Hepatocyte (in vitro differentiated cells): ENCODE data around the gene DPYD. TPM values are rescaled to one million over a fixed set of nuclear protein-coding genes. Genes with fewer than 3 reads are reported as not detected.

ENCODE experiments used
- DNase-seq: peaks from one replicate; pipeline ENCODE4 v3.0.0-alpha.2; 2016; ENCODE audit warnings: low spot score
- H2AFZ ChIP-seq: fragments of 200-600 bp; sonication (generic); 2 replicates; pipeline ENCODE4 v1.6.0; 2016; ENCODE audit warnings: antibody characterized with exemption, mild to moderate bottlenecking
- H3K27ac ChIP-seq: fragments of 200-600 bp; sonication (generic); 2 replicates; pipeline ENCODE4 v1.5.1; 2016; ENCODE audit warnings: mild to moderate bottlenecking
- H3K27me3 ChIP-seq: fragments of 200-600 bp; sonication (generic); 2 replicates; pipeline ENCODE4 v1.6.1; 2016
- H3K36me3 ChIP-seq: fragments of 200-600 bp; sonication (generic); replicated peaks from 2 replicates; pipeline ENCODE4 v1.5.1; 2016; ENCODE audit warnings: low read depth; ENCODE audit not compliant: insufficient read depth
- H3K4me1 ChIP-seq: fragments of 200-600 bp; sonication (generic); 2 replicates; pipeline ENCODE4 v1.5.1; 2016; ENCODE audit warnings: mild to moderate bottlenecking, moderate library complexity; ENCODE audit not compliant: insufficient read depth
- H3K4me2 ChIP-seq: fragments of 200-600 bp; sonication (generic); 2 replicates; pipeline ENCODE4 v1.6.0; 2016
- H3K4me3 ChIP-seq: fragments of 200-600 bp; sonication (generic); 2 replicates; pipeline ENCODE4 v1.5.1; 2016; ENCODE audit warnings: mild to moderate bottlenecking
- H3K79me2 ChIP-seq: fragments of 200-600 bp; sonication (generic); 2 replicates; pipeline ENCODE4 v1.6.0; 2017; ENCODE audit warnings: mild to moderate bottlenecking
- H3K9me2 ChIP-seq: fragments of 200-600 bp; sonication (generic); replicated peaks from 2 replicates; pipeline ENCODE4 v1.6.0; 2017; ENCODE audit warnings: mild to moderate bottlenecking; ENCODE audit not compliant: insufficient read depth
- H3K9me3 ChIP-seq: fragments of 200-600 bp; sonication (generic); 2 replicates; pipeline ENCODE4 v1.5.1; 2016; ENCODE audit warnings: low read depth, mild to moderate bottlenecking
- H4K20me1 ChIP-seq: fragments of 200-600 bp; sonication (generic); 2 replicates; pipeline ENCODE4 v1.6.0; 2016; ENCODE audit warnings: mild to moderate bottlenecking; ENCODE audit not compliant: insufficient read depth, poor library complexity, severe bottlenecking
- CTCF ChIP-seq: fragments of 200-600 bp; sonication (generic); IDR thresholded peaks from 2 replicates; pipeline ENCODE4 v1.5.1; 2016; ENCODE audit warnings: antibody characterized with exemption, mild to moderate bottlenecking; ENCODE audit not compliant: poor library complexity
- EZH2 ChIP-seq: fragments of 200-600 bp; sonication (generic); IDR thresholded peaks from 2 replicates; pipeline ENCODE4 v1.6.1; 2016; ENCODE audit warnings: antibody characterized with exemption, mild to moderate bottlenecking, borderline replicate concordance
- EZH2phosphoT487 ChIP-seq: fragments of 200-600 bp; sonication (generic); IDR thresholded peaks from one replicate; pipeline ENCODE4 v1.6.1; 2018; ENCODE audit warnings: antibody characterized with exemption, mild to moderate bottlenecking, low read depth, moderate library complexity; ENCODE audit not compliant: unreplicated experiment, severe bottlenecking
- WGBS: methylation state at CpG from one replicate; pipeline ENCODE4 v1.1.6; 2016; ENCODE audit warnings: low lambda C conversion rate; ENCODE audit errors: missing lambda C conversion rate; 5-methylcytosine and 5-hydroxymethylcytosine counted together
- polyA plus RNA-seq: library from polyadenylated mRNA; unstranded; fragments of >200 nt; fragmentation: Nextera tagmentation; extraction: Ambion mirVana; gene quantifications from 2 replicates; pipeline ENCODE4 v1.2.1, GENCODE V29; 2016
- total RNA-seq: library from RNA; depleted of rRNA; stranded (reverse); fragments of >200 nt; gene quantifications from 2 replicates; pipeline ENCODE4 v1.2.3, GENCODE V29; 2014

Gene DPYD
- total and polyA plus RNA-seq, 2 experiments from 2014 or later, result 7.5 to 21.8 TPM

- no peaks in the 10 kb centered on the region for H4K20me1 ChIP-seq
- H3K27me3 ChIP-seq, result no peaks in the 10 kb centered on the region
- TF ChIP-seq CTCF, result no peak
- no peak for TF ChIP-seq EZH2
- no peak for TF ChIP-seq EZH2phosphoT487
- H3K4me1 ChIP-seq, result no peaks in the 10 kb centered on the region
- no peaks in the 10 kb centered on the region for H3K9me2 ChIP-seq
- H2AFZ ChIP-seq, result no peak overlapping the region
- H3K9me3 ChIP-seq, result no peaks in the 10 kb centered on the region
- H3K36me3 ChIP-seq, result no peaks in the 10 kb centered on the region
- no peak overlapping the region for H3K4me2 ChIP-seq
- H3K4me3 ChIP-seq, result no peak overlapping the region
- WGBS, result 47% methylated on average over 1 of the region's 1 CpG
- no peaks in the 10 kb centered on the region for H3K79me2 ChIP-seq
- no peak overlapping the region for H3K27ac ChIP-seq
- no peak for DNase-seq
Measured at GRCh38 chr1:97806996-97807520, 113.8 kb downstream of the DPYD start.

GRCh38 chr1:97806326-97806725 lies 114.5 kb downstream of the DPYD start:
- H2AFZ ChIP-seq, result no peak overlapping the region
- H3K4me2 ChIP-seq, result no peak overlapping the region
- no peaks in the 10 kb centered on the region for H4K20me1 ChIP-seq
- no peaks in the 10 kb centered on the region for H3K4me1 ChIP-seq
- TF ChIP-seq EZH2phosphoT487 (no peak), EZH2 (no peak), CTCF (no peak)
- H3K36me3 ChIP-seq, result no peaks in the 10 kb centered on the region
- no peaks in the 10 kb centered on the region for H3K9me3 ChIP-seq
- no peaks in the 10 kb centered on the region for H3K9me2 ChIP-seq
- 0% methylated on average over 1 of the region's 1 CpG for WGBS
- H3K27ac ChIP-seq, result no peak overlapping the region
- no peak overlapping the region for H3K4me3 ChIP-seq
- no peaks in the 10 kb centered on the region for H3K27me3 ChIP-seq
- DNase-seq, result no peak
- H3K79me2 ChIP-seq, result no peaks in the 10 kb centered on the region

DNA sequence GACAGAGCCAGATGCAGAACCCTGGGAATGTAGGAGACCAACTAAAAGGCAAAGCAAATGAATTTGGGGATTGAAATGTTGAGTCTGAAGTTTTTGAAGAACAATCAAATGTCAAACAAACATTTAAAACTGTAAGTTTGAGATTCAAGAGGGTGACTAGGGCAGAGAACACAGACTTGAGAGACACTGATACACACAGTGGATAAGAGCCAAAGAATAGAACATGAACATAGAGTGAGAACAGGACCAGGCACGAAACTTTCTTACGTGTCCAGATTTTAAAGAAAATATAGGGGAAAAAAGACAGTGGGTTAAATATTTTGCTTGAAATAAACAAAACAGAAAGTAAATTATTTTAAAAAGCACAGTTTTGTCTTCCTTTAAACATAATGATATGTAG lies 115.7 kb downstream of the DPYD start:
- TF ChIP-seq EZH2, result no peak
- TF ChIP-seq EZH2phosphoT487, result no peak
- no peak for TF ChIP-seq CTCF
- H3K4me3 ChIP-seq, result no peak overlapping the region
- H4K20me1 ChIP-seq, result no peaks in the 10 kb centered on the region
- no peaks in the 10 kb centered on the region for H3K9me2 ChIP-seq
- 93% methylated on average over 2 of the region's 2 CpGs for WGBS
- no peak overlapping the region for H3K27ac ChIP-seq
- no peaks in the 10 kb centered on the region for H3K79me2 ChIP-seq
- H2AFZ ChIP-seq, result no peak overlapping the region
- no peak overlapping the region for H3K4me2 ChIP-seq
- DNase-seq, result no peak
- no peaks in the 10 kb centered on the region for H3K9me3 ChIP-seq
- no peaks in the 10 kb centered on the region for H3K4me1 ChIP-seq
- no peaks in the 10 kb centered on the region for H3K27me3 ChIP-seq
- H3K36me3 ChIP-seq, result no peaks in the 10 kb centered on the region

GRCh38 chr1:97803026-97803425 lies 117.8 kb downstream of the DPYD start:
- Histone ChIP-seq H3K9me3 (no peaks in the 10 kb centered on the region), H3K9me2 (no peaks in the 10 kb centered on the region), H3K36me3 (no peaks in the 10 kb centered on the region), H3K4me3 (no peak overlapping the region), H3K27me3 (no peaks in the 10 kb centered on the region), H3K79me2 (no peaks in the 10 kb centered on the region), H3K4me1 (no peaks in the 10 kb centered on the region), H2AFZ (no peak overlapping the region), H4K20me1 (no peaks in the 10 kb centered on the region), H3K27ac (no peak overlapping the region), H3K4me2 (no peak overlapping the region)
- DNase-seq, result no peak
- TF ChIP-seq EZH2 (no peak), EZH2phosphoT487 (no peak), CTCF (no peak)
- WGBS, result 94% methylated on average over 3 of the region's 3 CpGs
